Uterus (tissue), 2 donors: ENCODE measurements around the gene GLYR1.

Experiments used
- POLR2A ChIP-seq, 2 donors: fragments of 450-650 bp; IDR thresholded peaks; one replicate each; pipeline ENCODE4 v1.6.1; 2016; ENCODE audit warnings: antibody characterized with exemption in 2 of 2, mild to moderate bottlenecking in 1 of 2, moderate library complexity in 1 of 2
- TF ChIP-seq, protein P1 (sequence below), 4 experiments: fragments of 200-600 bp in 2 of 4; fragments of 450-650 bp in 2 of 4; sonication (generic) in 2 of 4; IDR thresholded peaks; one replicate each; pipeline ENCODE4 v1.5.1; 2016 to 2019; ENCODE audit warnings: antibody characterized with exemption in 4 of 4, mild to moderate bottlenecking in 2 of 4, moderate library complexity in 1 of 4

GRCh38 chr16:4769306-4769638, 77.8 kb downstream of the GLYR1 start:
- TF ChIP-seq, protein P1, sequence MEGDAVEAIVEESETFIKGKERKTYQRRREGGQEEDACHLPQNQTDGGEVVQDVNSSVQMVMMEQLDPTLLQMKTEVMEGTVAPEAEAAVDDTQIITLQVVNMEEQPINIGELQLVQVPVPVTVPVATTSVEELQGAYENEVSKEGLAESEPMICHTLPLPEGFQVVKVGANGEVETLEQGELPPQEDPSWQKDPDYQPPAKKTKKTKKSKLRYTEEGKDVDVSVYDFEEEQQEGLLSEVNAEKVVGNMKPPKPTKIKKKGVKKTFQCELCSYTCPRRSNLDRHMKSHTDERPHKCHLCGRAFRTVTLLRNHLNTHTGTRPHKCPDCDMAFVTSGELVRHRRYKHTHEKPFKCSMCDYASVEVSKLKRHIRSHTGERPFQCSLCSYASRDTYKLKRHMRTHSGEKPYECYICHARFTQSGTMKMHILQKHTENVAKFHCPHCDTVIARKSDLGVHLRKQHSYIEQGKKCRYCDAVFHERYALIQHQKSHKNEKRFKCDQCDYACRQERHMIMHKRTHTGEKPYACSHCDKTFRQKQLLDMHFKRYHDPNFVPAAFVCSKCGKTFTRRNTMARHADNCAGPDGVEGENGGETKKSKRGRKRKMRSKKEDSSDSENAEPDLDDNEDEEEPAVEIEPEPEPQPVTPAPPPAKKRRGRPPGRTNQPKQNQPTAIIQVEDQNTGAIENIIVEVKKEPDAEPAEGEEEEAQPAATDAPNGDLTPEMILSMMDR (IDR thresholded peaks at IDR 0.05) = no peak
- TF ChIP-seq POLR2A (IDR thresholded peaks at IDR 0.05) = no peak
